Esophagus squamous epithelium (tissue), 5 donors: ENCODE measurements around the gene CAPN8. TPM values are rescaled to one million over a fixed set of nuclear protein-coding genes. Genes with fewer than 3 reads are reported as not detected.

ENCODE experiments used
- DNase-seq: peaks from one replicate; lab custom pipeline; 2025; lab: John Stamatoyannopoulos, UW
- H3K27ac ChIP-seq, 4 donors: fragments of 200-600 bp; sonication (generic); one replicate each; pipeline ENCODE4 v1.5.1; 2016 to 2019; ENCODE audit warnings: mild to moderate bottlenecking in 1 of 4
- H3K27me3 ChIP-seq, 4 donors: fragments of 200-600 bp; sonication (generic); 1 replicate in 3 of 4; 2 replicates in 1 of 4; pipeline versions ENCODE4 v1.5.1 to v1.6.0; 2017 to 2021; ENCODE audit warnings: antibody characterized with exemption in 1 of 4
- H3K36me3 ChIP-seq, 3 donors: fragments of 200-600 bp; sonication (generic); one replicate each; pipeline ENCODE4 v1.5.1; 2016 to 2019
- H3K4me1 ChIP-seq, 3 donors: fragments of 200-600 bp; sonication (generic); one replicate each; pipeline ENCODE4 v1.5.1; 2017 to 2019
- H3K4me3 ChIP-seq, 4 donors: fragments of 200-600 bp; sonication (generic); 1 replicate in 3 of 4; 2 replicates in 1 of 4; pipeline ENCODE4 v1.5.1; 2016 to 2019; ENCODE audit warnings: mild to moderate bottlenecking in 2 of 4, moderate library complexity in 1 of 4
- H3K9me3 ChIP-seq, 3 donors: fragments of 200-600 bp; sonication (generic); one replicate each; pipeline ENCODE4 v1.5.1; 2016 to 2019
- CTCF ChIP-seq, 6 experiments: fragments of 450-650 bp in 4 of 6; fragments of 200-600 bp in 2 of 6; sonication (generic) in 2 of 6; IDR thresholded peaks; one replicate each; pipeline ENCODE4 v1.5.1; 2016 to 2019; ENCODE audit warnings: antibody characterized with exemption in 6 of 6, mild to moderate bottlenecking in 4 of 6, moderate library complexity in 4 of 6
- POLR2A ChIP-seq, 4 donors: fragments of 450-650 bp; IDR thresholded peaks; one replicate each; pipeline ENCODE4 v1.6.1; 2017; ENCODE audit warnings: antibody characterized with exemption in 4 of 4, mild to moderate bottlenecking in 4 of 4, moderate library complexity in 3 of 4
- WGBS, 2 donors: methylation state at CpG; one replicate each; pipeline ENCODE4 v1.1.5; 2018; 5-methylcytosine and 5-hydroxymethylcytosine counted together
- intact Hi-C: fragments of 100-400 bp; cut with DNase I; formaldehyde crosslinking; loops from one replicate; pipeline ENCODE4 v1.15.0; 2022
- total RNA-seq, 4 donors: library from RNA; depleted of rRNA; stranded (reverse); fragments of >200 nt; gene quantifications; one replicate each; pipeline ENCODE4 v1.1.0, GENCODE V29; 2016
- donor health status: DM: yes; HTN: yes; CAD: no.

CAPN8 gene
- total RNA-seq, 4 donors from 2014 or later: 0.26 to 1.1 (median 0.57) TPM; not detected in 1

GRCh38 chr1:223538981-223539380, 126.5 kb downstream of the CAPN8 start:
- TF ChIP-seq POLR2A (IDR thresholded peaks at IDR 0.05): no peak
- no peak for TF ChIP-seq CTCF (IDR thresholded peaks at IDR 0.05)
- Histone ChIP-seq H3K9me3 (no peaks in the 10 kb centered on the region), H3K27ac (no peak overlapping the region), H3K4me1 (no peaks in the 10 kb centered on the region), H3K27me3 (peaks cover 0 to 23% (median 0%) of the 10 kb centered on the region in 4 donors), H3K4me3 (no peak overlapping the region), H3K36me3 (no peaks in the 10 kb centered on the region)
- intact Hi-C loops: no loop called here
- WGBS, 2 donors: 54 to 86% methylated on average over 4 to 6 of the region's 7 CpGs
- no peak for DNase-seq

- peaks cover 0 to 23% (median 0%) of the 10 kb centered on the region in 4 donors for H3K27me3 ChIP-seq
- no peaks in the 10 kb centered on the region for H3K9me3 ChIP-seq
- 52 to 59% methylated on average over 5 of the region's 5 CpGs for WGBS, 2 donors
- intact Hi-C loops: no loop called here
- no peaks in the 10 kb centered on the region for H3K36me3 ChIP-seq
- H3K4me3 ChIP-seq: no peak overlapping the region
- TF ChIP-seq POLR2A (IDR thresholded peaks at IDR 0.05) (no peak), CTCF (IDR thresholded peaks at IDR 0.05) (no peak)
- H3K4me1 ChIP-seq: no peaks in the 10 kb centered on the region
- no peak overlapping the region for H3K27ac ChIP-seq
- DNase-seq: no peak
These were observed 130.2 kb downstream of the CAPN8 start for GRCh38 chr1:223535319-223535718.

GRCh38 chr1:223534677-223535076, 130.8 kb downstream of the CAPN8 start:
- Histone ChIP-seq H3K27me3 (peaks cover 0 to 22% (median 0%) of the 10 kb centered on the region in 4 donors), H3K4me1 (no peaks in the 10 kb centered on the region), H3K36me3 (no peaks in the 10 kb centered on the region), H3K9me3 (no peaks in the 10 kb centered on the region), H3K4me3 (no peak overlapping the region), H3K27ac (no peak overlapping the region)
- TF ChIP-seq POLR2A (IDR thresholded peaks at IDR 0.05) (no peak), CTCF (IDR thresholded peaks at IDR 0.05) (no peak)
- WGBS, 2 donors: 82 to 96% methylated on average over 2 to 3 of the region's 3 CpGs
- no peak for DNase-seq
- intact Hi-C loops: loop anchor here (5.0 kb wide), 1 partner anchor 148 kb away; no protein-coding TSS in a partner anchor

- Histone ChIP-seq H3K4me1 (no peaks in the 10 kb centered on the region), H3K27ac (no peak overlapping the region), H3K36me3 (no peaks in the 10 kb centered on the region), H3K4me3 (no peak overlapping the region), H3K27me3 (peaks cover 0 to 12% (median 0%) of the 10 kb centered on the region in 4 donors), H3K9me3 (no peaks in the 10 kb centered on the region)
- WGBS, 2 donors: 73 to 80% methylated on average over 2 of the region's 2 CpGs
- DNase-seq: no peak
- intact Hi-C loops: loop anchor here (5.0 kb wide), 1 partner anchor 149 kb away; no protein-coding TSS in a partner anchor
- TF ChIP-seq CTCF (IDR thresholded peaks at IDR 0.05) (no peak), POLR2A (IDR thresholded peaks at IDR 0.05) (no peak)
These were observed 131.8 kb downstream of the CAPN8 start for GRCh38 chr1:223533708-223534107.

- H3K36me3 ChIP-seq: no peaks in the 10 kb centered on the region
- intact Hi-C loops: loop anchor here (5.0 kb wide), 1 partner anchor 150 kb away; no protein-coding TSS in a partner anchor
- no peak for DNase-seq
- no peak overlapping the region for H3K27ac ChIP-seq
- no peak overlapping the region for H3K4me3 ChIP-seq
- WGBS, 2 donors: 58% methylated on average over 9 to 11 of the region's 11 CpGs
- no peaks in the 10 kb centered on the region for H3K9me3 ChIP-seq
- no peaks in the 10 kb centered on the region for H3K27me3 ChIP-seq
- H3K4me1 ChIP-seq: no peaks in the 10 kb centered on the region
- TF ChIP-seq CTCF (IDR thresholded peaks at IDR 0.05) (peak in 5 of 6 experiments; percentile 41 to 67 (median 54)), POLR2A (IDR thresholded peaks at IDR 0.05) (no peak)
These were observed 133.7 kb downstream of the CAPN8 start for GRCh38 chr1:223531742-223532341.
